Right hindlimb (tissue), 1 donor: ENCODE measurements around the gene IL1R2.

ENCODE experiments used
- DNase-seq: peaks from one replicate; pipeline ENCODE4 v3.0.0-alpha.2; 2018

Gene IL1R2

GRCh38 chr2:102044967-102045489 is 53.3 kb downstream of the IL1R2 start:
- DNase-seq: no peak

- no peak for DNase-seq
Observed at GRCh38 chr2:102045697-102046096, 53.9 kb downstream of the IL1R2 start.

- DNase-seq: no peak
Observed at GRCh38 chr2:102046135-102046986, 54.6 kb downstream of the IL1R2 start.

- DNase-seq: no peak
Observed at GRCh38 chr2:102048465-102048864, 56.7 kb downstream of the IL1R2 start.

GRCh38 chr2:102049756-102050443 is 58.1 kb downstream of the IL1R2 start:
- peak; percentile 74 for DNase-seq

- DNase-seq: peak; percentile 95
Observed at GRCh38 chr2:102050854-102051391, 59.2 kb downstream of the IL1R2 start.

GRCh38 chr2:102051692-102052277 is 60.0 kb downstream of the IL1R2 start:
- DNase-seq: peak; percentile 68

GRCh38 chr2:102052365-102052764 is 60.6 kb downstream of the IL1R2 start:
- no peak for DNase-seq

GRCh38 chr2:102053096-102053495 is 61.3 kb downstream of the IL1R2 start:
- no peak for DNase-seq

GRCh38 chr2:102055346-102055990 is 63.7 kb downstream of the IL1R2 start:
- no peak for DNase-seq

- no peak for DNase-seq
Observed at GRCh38 chr2:102056079-102056581, 64.4 kb downstream of the IL1R2 start.

GRCh38 chr2:102057502-102058292 is 65.9 kb downstream of the IL1R2 start:
- peak; percentile 41 for DNase-seq

- DNase-seq: no peak
Observed at GRCh38 chr2:102058293-102058833, 66.6 kb downstream of the IL1R2 start.

- no peak for DNase-seq
Observed at GRCh38 chr2:102059151-102059550, 67.4 kb downstream of the IL1R2 start.

- DNase-seq: no peak
Observed at GRCh38 chr2:102060047-102060446, 68.3 kb downstream of the IL1R2 start.

GRCh38 chr2:102060792-102061191 is 69.0 kb downstream of the IL1R2 start:
- no peak for DNase-seq

- no peak for DNase-seq
Observed at GRCh38 chr2:102061286-102061699, 69.5 kb downstream of the IL1R2 start.

- DNase-seq: peak; percentile 87
Observed at GRCh38 chr2:102061962-102062795, 70.4 kb downstream of the IL1R2 start.

GRCh38 chr2:102062802-102063201 is 71.0 kb downstream of the IL1R2 start:
- DNase-seq: no peak

- peak; percentile 55 for DNase-seq
Observed at GRCh38 chr2:102063487-102063911, 71.7 kb downstream of the IL1R2 start.
